HepG2 (cell line): ENCODE measurements around the gene SH2D3C. TPM values are rescaled to one million over a fixed set of nuclear protein-coding genes. Genes with fewer than 3 reads are reported as not detected.

Source experiments
- ATAC-seq: fragments of 200-7000 bp; cut with Tn5 transposase; 3 replicates; pipeline ENCODE4 v1.9.1; 2020; ENCODE audit warnings: mild to moderate bottlenecking, moderate library complexity
- BruUV-seq: library from RNA; stranded (reverse); fragments of 400-500 nt; replicated peaks from 2 replicates; lab custom pipeline; 2021; lab: Mats Ljungman, UMichigan
- CTCF ChIA-PET: fragments of 300-600 bp; formaldehyde crosslinking; extraction: SDS; loops from one replicate; lab custom pipeline; 2021; ENCODE audit warnings: low total read pairs, inconsistent platforms, low intra/inter-chr PET ratio; lab: Yijun Ruan, JAX
- POLR2A ChIA-PET: fragments of 350-600 bp; sonication (Branson Sonifier 250); formaldehyde crosslinking; loops from one replicate; lab custom pipeline; 2020; ENCODE audit warnings: antibody characterized with exemption, inconsistent platforms; lab: Yijun Ruan, JAX
- DNase-seq: peaks from one replicate; pipeline ENCODE4 v3.0.0-alpha.2; 2015; ENCODE audit warnings: low spot score
- FAIRE-seq: peaks from 3 replicates; lab custom pipeline; 2011; peaks lifted over from hg19 to GRCh38; lab: Jason Lieb, UNC
- H2AFZ ChIP-seq: one replicate; pipeline ENCODE4 v1.6.1; 2011; ENCODE audit warnings: low read length, inconsistent platforms
- H3K27ac ChIP-seq: fragments of 300-600 bp; 3 replicates; pipeline ENCODE4 v1.8.0; 2011; ENCODE audit warnings: mixed run types, mild to moderate bottlenecking, mixed read lengths, low read length, inconsistent platforms; ENCODE audit not compliant: insufficient read depth; ENCODE audit errors: extremely low read length
- H3K27me3 ChIP-seq, 2 experiments: fragments of 200-600 bp in 1 of 2; 2 replicates in 1 of 2; 3 replicates in 1 of 2; pipeline versions ENCODE4 v1.6.0 to v1.8.0; 2011; ENCODE audit warnings: low read length in 2 of 2, mild to moderate bottlenecking in 2 of 2, moderate library complexity in 2 of 2, inconsistent platforms in 1 of 2; ENCODE audit not compliant: insufficient read depth in 2 of 2, control insufficient read depth in 1 of 2
- H3K36me3 ChIP-seq, 2 experiments: fragments of 200-600 bp in 1 of 2; replicated peaks in 1 of 2; 2 replicates in 1 of 2; 3 replicates in 1 of 2; pipeline versions ENCODE4 v1.5.1 to v1.8.0; 2011; ENCODE audit warnings: low read length in 2 of 2, inconsistent platforms in 1 of 2; ENCODE audit not compliant: insufficient read depth in 2 of 2, control insufficient read depth in 1 of 2
- H3K4me1 ChIP-seq: 2 replicates; pipeline ENCODE4 v1.5.1; 2012; ENCODE audit warnings: low read length, inconsistent platforms; ENCODE audit not compliant: insufficient read depth
- H3K4me2 ChIP-seq: 2 replicates; pipeline ENCODE4 v1.6.0; 2011; ENCODE audit warnings: low read depth, low read length, inconsistent platforms
- H3K4me3 ChIP-seq, 3 experiments: fragments of 200-600 bp in 1 of 3; sonication (generic), shearing (Covaris generic) in 1 of 3; replicated peaks in 1 of 3; 2 replicates each; pipeline ENCODE4 v1.5.1; 2011 to 2016; ENCODE audit warnings: low read length in 3 of 3, inconsistent platforms in 2 of 3, low read depth in 2 of 3, mild to moderate bottlenecking in 2 of 3, control low read depth in 1 of 3, mixed read lengths in 1 of 3; ENCODE audit not compliant: insufficient read depth in 1 of 3
- H3K79me2 ChIP-seq: one replicate; pipeline ENCODE4 v1.6.1; 2011; ENCODE audit warnings: low read length, inconsistent platforms; ENCODE audit not compliant: insufficient read depth
- H3K9ac ChIP-seq: 2 replicates; pipeline ENCODE4 v1.6.0; 2011; ENCODE audit warnings: mild to moderate bottlenecking, low read depth, low read length, inconsistent platforms; ENCODE audit not compliant: insufficient read depth
- H3K9me3 ChIP-seq: 2 replicates; pipeline ENCODE4 v1.5.1; 2012; ENCODE audit warnings: mild to moderate bottlenecking, low read length
- H4K20me1 ChIP-seq: 2 replicates; pipeline ENCODE4 v1.6.0; 2011; ENCODE audit warnings: inconsistent platforms, mild to moderate bottlenecking, low read length, moderate library complexity; ENCODE audit not compliant: insufficient read depth
- AGO2 ChIP-seq: fragments of 200-400 bp; formaldehyde crosslinking; optimal IDR thresholded peaks from 2 replicates; pipeline ENCODE3; 2017; ENCODE audit warnings: mild to moderate bottlenecking, low read depth, low read length, moderate library complexity
- HINFP ChIP-seq: sonication (generic); formaldehyde crosslinking; IDR thresholded peaks from 2 replicates; pipeline ENCODE4 v1.4.0; 2020; ENCODE audit warnings: low read depth, mild to moderate bottlenecking, missing genetic modification reagents
- IRF9 ChIP-seq: sonication (generic); formaldehyde crosslinking; IDR thresholded peaks from 2 replicates; pipeline ENCODE4 v1.8.0; 2022; ENCODE audit warnings: missing genetic modification reagents, mild to moderate bottlenecking, borderline replicate concordance
- RBFOX2 ChIP-seq: fragments of 200-400 bp; formaldehyde crosslinking; IDR thresholded peaks from 2 replicates; pipeline ENCODE4 v1.6.1; 2017; ENCODE audit warnings: low read depth, mild to moderate bottlenecking, low read length
- ZNF619 ChIP-seq: sonication (generic); formaldehyde crosslinking; IDR thresholded peaks from 2 replicates; pipeline ENCODE4 v1.4.0; 2020; ENCODE audit warnings: mild to moderate bottlenecking, missing genetic modification reagents
- WGBS: methylation state at CpG from one replicate; pipeline ENCODE4 v1.1.6; 2017; ENCODE audit warnings: low lambda C conversion rate; 5-methylcytosine and 5-hydroxymethylcytosine counted together
- in situ Hi-C: cut with HindIII; loops from 2 replicates; pipeline ENCODE4 v1.10.0; 2017; ENCODE audit warnings: low pct_unique_long_range_greater_than_20kb; ENCODE audit not compliant: extremely low pct_ligation_motif_present
- intact Hi-C: fragments of 100-400 bp; cut with micrococcal nuclease; formaldehyde crosslinking; loops from one replicate; pipeline ENCODE4 v1.10.0; 2022; ENCODE audit not compliant: unreplicated experiment
- polyA plus RNA-seq, 8 experiments: library from polyadenylated mRNA; depleted of rRNA in 3 of 8; stranded (reverse) in 7 of 8; unstranded in 1 of 8; fragments of >200 nt; fragmentation: Illumina TruSeq in 4 of 8; extraction: Trizol in 4 of 8; gene quantifications; 2 replicates each; pipeline versions ENCODE4 v1.2.1 to v1.2.3, GENCODE V29; 2011 to 2016; ENCODE audit warnings: low read depth in 4 of 8, missing spikeins in 1 of 8, mixed read lengths in 1 of 8; ENCODE audit not compliant: insufficient read depth in 1 of 8
- total RNA-seq, 5 experiments: library from RNA; depleted of rRNA; stranded (reverse); fragments of >200 nt; fragmentation: Illumina TruSeq; extraction: Trizol; gene quantifications; 2 replicates each; pipeline ENCODE4 v1.2.3, GENCODE V29; 2016; ENCODE audit warnings: low read depth in 1 of 5

Gene SH2D3C
- total and polyA plus RNA-seq, 2 of the 13 experiments (the other 11 are each of a cell fraction or from before 2014, with no cell fraction given): not detected

GRCh38 chr9:127808347-127809001, 30.0 kb upstream of the SH2D3C start:
- no peak overlapping the region for H2AFZ ChIP-seq
- H3K4me3 ChIP-seq: no peak overlapping the region
- CTCF ChIA-PET: no interaction called here
- no peaks in the 10 kb centered on the region; the same call in 1 of the 2 replicates for H4K20me1 ChIP-seq
- peaks cover 11% of the 10 kb centered on the region for H3K79me2 ChIP-seq
- no peak for ATAC-seq
- BruUV-seq: no TSS peak
- intact Hi-C loops (no loop called here), in situ Hi-C loops (no loop called here)
- H3K36me3 ChIP-seq: peaks cover 15 to 49% of the 10 kb centered on the region in 2 experiments; a peak in 4 of 5 replicates
- H3K27ac ChIP-seq: no peak overlapping the region
- TF ChIP-seq ZNF619 (CRISPR knock-in tag) (no peak), HINFP (CRISPR knock-in tag) (no peak), IRF9 (CRISPR knock-in tag) (no peak), RBFOX2 (peak; percentile 63), AGO2 (peak; percentile 34)
- DNase-seq: no peak
- WGBS: 95% methylated on average over 9 of the region's 17 CpGs
- H3K9me3 ChIP-seq: no peaks in the 10 kb centered on the region
- FAIRE-seq: no peak
- POLR2A ChIA-PET: interaction anchor here (0.8 to 1.2 kb wide), 3 partner anchors 11 to 16 kb away, joined by 3 to 4 read pairs (median 3); no protein-coding TSS in a partner anchor
- H3K4me1 ChIP-seq: peaks cover 28% of the 10 kb centered on the region
- no peak overlapping the region for H3K9ac ChIP-seq
- no peaks in the 10 kb centered on the region; a peak in 1 of 5 replicates for H3K27me3 ChIP-seq
- H3K4me2 ChIP-seq: no peak overlapping the region
